IMR-90 (cell line): ENCODE data around the gene EPB41L5. TPM values are rescaled to one million over a fixed set of nuclear protein-coding genes. Genes with fewer than 3 reads are reported as not detected.
A peak's percentile ranks its signal among the peaks of the same experiment; 100 is the strongest.

Source experiments
- ATAC-seq: fragments of 200-7000 bp; cut with Tn5 transposase; 2 replicates; pipeline ENCODE4 v1.9.1; 2020; ENCODE audit warnings: low read depth, mild to moderate bottlenecking, moderate library complexity
- BruUV-seq: library from RNA; stranded (reverse); fragments of 400-500 nt; replicated peaks from 2 replicates; lab custom pipeline; 2021; lab: Mats Ljungman, UMichigan
- CTCF ChIA-PET: fragments of 300-600 bp; formaldehyde crosslinking; extraction: SDS; loops from one replicate; lab custom pipeline; 2021; ENCODE audit warnings: antibody characterized with exemption; lab: Yijun Ruan, JAX
- POLR2A ChIA-PET: fragments of 300-600 bp; sonication (Branson Sonifier 250); formaldehyde crosslinking; loops from one replicate; lab custom pipeline; 2022; ENCODE audit warnings: antibody characterized with exemption; ENCODE audit not compliant: unreplicated experiment; lab: Charles Lee
- DNase-seq: peaks from one replicate; pipeline ENCODE4 v3.0.0; 2013
- H2AFZ ChIP-seq: replicated peaks from 2 replicates; pipeline ENCODE3; 2013; ENCODE audit warnings: low read length, mild to moderate bottlenecking; ENCODE audit not compliant: poor library complexity
- H2AK5ac ChIP-seq: 2 replicates; pipeline ENCODE4 v1.6.1; 2013; ENCODE audit warnings: low read depth, low read length, inconsistent platforms
- H2AK9ac ChIP-seq: replicated peaks from 2 replicates; pipeline ENCODE3; 2013; ENCODE audit warnings: mild to moderate bottlenecking, low read depth, low read length, moderate library complexity; ENCODE audit not compliant: poor library complexity
- H2BK120ac ChIP-seq: 2 replicates; pipeline ENCODE4 v1.6.1; 2013; ENCODE audit warnings: low read depth, low read length, inconsistent platforms
- H2BK15ac ChIP-seq: 3 replicates; pipeline ENCODE4 v1.6.1; 2013; ENCODE audit warnings: low read depth, low read length, inconsistent platforms
- H2BK20ac ChIP-seq: 2 replicates; pipeline ENCODE4 v1.6.1; 2013; ENCODE audit warnings: low read depth, mild to moderate bottlenecking, inconsistent platforms, low read length, moderate library complexity
- H2BK5ac ChIP-seq: 2 replicates; pipeline ENCODE4 v1.6.1; 2013; ENCODE audit warnings: mild to moderate bottlenecking, low read depth, low read length, inconsistent platforms; ENCODE audit not compliant: poor library complexity, severe bottlenecking
- H3K14ac ChIP-seq: replicated peaks from 2 replicates; pipeline ENCODE4 v1.6.1; 2013; ENCODE audit warnings: low read depth, low read length, inconsistent platforms
- H3K18ac ChIP-seq: 2 replicates; pipeline ENCODE4 v1.6.1; 2013; ENCODE audit warnings: low read depth, low read length, control low read depth
- H3K23ac ChIP-seq: 2 replicates; pipeline ENCODE4 v1.6.1; 2013; ENCODE audit warnings: low read depth, low read length, inconsistent platforms
- H3K27ac ChIP-seq: 2 replicates; pipeline ENCODE4 v1.5.1; 2013; ENCODE audit warnings: mild to moderate bottlenecking, control low read depth, low read length; ENCODE audit not compliant: insufficient read depth
- H3K27me3 ChIP-seq: 2 replicates; pipeline ENCODE4 v1.6.1; 2013; ENCODE audit warnings: low read length; ENCODE audit not compliant: control insufficient read depth, insufficient read depth
- H3K36me3 ChIP-seq: 2 replicates; pipeline ENCODE4 v1.6.1; 2013; ENCODE audit warnings: low read length, mixed read lengths; ENCODE audit not compliant: control insufficient read depth, insufficient read depth
- H3K4ac ChIP-seq: 2 replicates; pipeline ENCODE4 v1.6.1; 2013; ENCODE audit warnings: low read depth, low read length, inconsistent platforms
- H3K4me1 ChIP-seq: 2 replicates; pipeline ENCODE4 v1.6.1; 2013; ENCODE audit warnings: low read length, mixed read lengths; ENCODE audit not compliant: control insufficient read depth, insufficient read depth
- H3K4me2 ChIP-seq: 2 replicates; pipeline ENCODE4 v1.6.1; 2013; ENCODE audit warnings: low read depth, mild to moderate bottlenecking, control low read depth, low read length, moderate library complexity
- H3K4me3 ChIP-seq: 2 replicates; pipeline ENCODE4 v1.5.1; 2013; ENCODE audit warnings: low read depth, mild to moderate bottlenecking, control low read depth, low read length, moderate library complexity; ENCODE audit not compliant: insufficient read depth
- H3K56ac ChIP-seq: 2 replicates; pipeline ENCODE4 v1.6.1; 2013; ENCODE audit warnings: low read length, inconsistent platforms; ENCODE audit not compliant: insufficient read depth; ENCODE audit errors: extremely low read depth
- H3K79me1 ChIP-seq, 2 experiments: 2 replicates each; pipeline ENCODE4 v1.6.1; 2013; ENCODE audit warnings: low read length in 2 of 2, inconsistent platforms in 1 of 2, low read depth in 1 of 2
- H3K9ac ChIP-seq: 2 replicates; pipeline ENCODE4 v1.6.1; 2013; ENCODE audit warnings: low read depth, low read length, control low read depth
- H3K9me1 ChIP-seq: 2 replicates; pipeline ENCODE4 v1.6.1; 2013; ENCODE audit warnings: low read length, inconsistent platforms; ENCODE audit not compliant: insufficient read depth
- H3K9me3 ChIP-seq: 2 replicates; pipeline ENCODE4 v1.6.1; 2013; ENCODE audit warnings: low read length; ENCODE audit not compliant: control insufficient read depth, insufficient read depth
- H4K20me1 ChIP-seq: 2 replicates; pipeline ENCODE4 v1.6.1; 2013; ENCODE audit warnings: low read length, inconsistent platforms; ENCODE audit not compliant: insufficient read depth
- H4K5ac ChIP-seq: 2 replicates; pipeline ENCODE4 v1.6.1; 2013; ENCODE audit warnings: mild to moderate bottlenecking, low read depth, low read length, control low read depth
- H4K8ac ChIP-seq, 2 experiments: 2 replicates each; pipeline ENCODE4 v1.6.1; 2013; ENCODE audit warnings: low read depth in 2 of 2, low read length in 2 of 2, control low read depth in 1 of 2, inconsistent platforms in 1 of 2
- H4K91ac ChIP-seq: 2 replicates; pipeline ENCODE4 v1.6.1; 2013; ENCODE audit warnings: low read depth, low read length, inconsistent platforms; ENCODE audit not compliant: insufficient read depth
- BHLHE40 ChIP-seq: fragments of 150-350 bp; IDR thresholded peaks from 2 replicates; pipeline ENCODE4 v1.6.1; 2016; ENCODE audit warnings: mild to moderate bottlenecking, low read depth, low read length
- CEBPB ChIP-seq: IDR thresholded peaks from 2 replicates; pipeline ENCODE4 v1.6.1; 2012; ENCODE audit warnings: low read depth, low read length, improper control_type of control experiment
- CHD1 ChIP-seq: IDR thresholded peaks from 2 replicates; pipeline ENCODE4 v1.6.1; 2012; ENCODE audit warnings: low read depth, low read length, improper control_type of control experiment
- FOS ChIP-seq: fragments of 150-350 bp; IDR thresholded peaks from 2 replicates; pipeline ENCODE4 v1.6.1; 2016; ENCODE audit warnings: low read depth, low read length
- MAFK ChIP-seq: IDR thresholded peaks from 2 replicates; pipeline ENCODE4 v1.6.1; 2012; ENCODE audit warnings: low read depth, low read length, improper control_type of control experiment
- MAZ ChIP-seq: IDR thresholded peaks from 2 replicates; pipeline ENCODE4 v1.6.1; 2012; ENCODE audit warnings: low read depth, mild to moderate bottlenecking, low read length, improper control_type of control experiment, moderate library complexity, borderline replicate concordance
- MXI1 ChIP-seq: IDR thresholded peaks from 2 replicates; pipeline ENCODE4 v1.6.1; 2012; ENCODE audit warnings: low read depth, mild to moderate bottlenecking, low read length, moderate library complexity, borderline replicate concordance
- POLR2A ChIP-seq: IDR thresholded peaks from 2 replicates; pipeline ENCODE4 v1.6.1; 2012; ENCODE audit warnings: mild to moderate bottlenecking, low read depth, low read length
- RAD21 ChIP-seq: IDR thresholded peaks from 2 replicates; pipeline ENCODE4 v1.6.1; 2012; ENCODE audit warnings: low read length, improper control_type of control experiment
- RCOR1 ChIP-seq: IDR thresholded peaks from 2 replicates; pipeline ENCODE4 v1.6.1; 2012; ENCODE audit warnings: mild to moderate bottlenecking, low read length, improper control_type of control experiment; ENCODE audit not compliant: insufficient replicate concordance
- dilution Hi-C: fragments of 300-500 bp; cut with HindIII; formaldehyde crosslinking; loops from one replicate; pipeline ENCODE4 v1.14.3; 2018; ENCODE audit warnings: low sequenced_read_pairs; ENCODE audit not compliant: unreplicated experiment
- in situ Hi-C: fragments of 300-500 bp; cut with MboI; formaldehyde crosslinking; loops from 3 replicates; pipeline ENCODE4 v1.14.3; 2019; ENCODE audit warnings: low sequenced_read_pairs, inconsistent platforms, mixed read lengths
- intact Hi-C: fragments of 100-400 bp; cut with micrococcal nuclease; formaldehyde crosslinking; loops from 2 replicates; pipeline ENCODE4 v1.10.0; 2022
- polyA plus RNA-seq, 3 experiments: library from polyadenylated mRNA; depleted of rRNA; stranded (reverse); fragments of >200 nt; gene quantifications; 2 replicates each; pipeline ENCODE4 v1.2.3, GENCODE V29; 2012; ENCODE audit warnings: low replicate concordance in 1 of 3
- total RNA-seq: library from RNA; depleted of rRNA; stranded (reverse); fragments of >200 nt; gene quantifications from 2 replicates; pipeline ENCODE4 v1.2.3, GENCODE V29; 2012
- TF ChIP-seq, protein P1 (sequence below): fragments of 150-350 bp; IDR thresholded peaks from 2 replicates; pipeline ENCODE4 v1.6.1; 2016; ENCODE audit warnings: low read depth, mild to moderate bottlenecking, low read length, moderate library complexity, borderline replicate concordance

The EPB41L5 gene
- total and polyA plus RNA-seq, 2 of the 4 experiments (the other 2 are of a cell fraction), result 5.1 to 10.6 TPM

DNA sequence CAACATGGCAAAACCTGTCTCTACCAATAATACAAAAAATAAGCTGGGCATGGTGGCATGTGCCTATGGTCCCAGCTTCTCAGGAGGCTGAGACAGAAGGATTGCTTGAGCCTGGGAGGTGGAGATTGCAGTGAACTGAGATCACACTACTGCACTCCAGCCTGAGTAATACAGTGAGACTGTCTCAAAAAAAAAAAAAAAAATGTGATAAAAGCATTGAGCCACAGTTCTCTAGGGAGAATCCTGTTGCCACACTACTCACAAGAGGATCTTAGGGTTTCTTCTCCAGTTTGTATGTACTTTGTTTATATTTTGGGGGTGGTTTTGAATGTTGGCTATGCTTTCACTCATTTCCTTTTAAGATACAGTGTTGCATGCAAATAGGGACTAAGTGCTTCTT, 148.3 kb downstream of the EPB41L5 start:
- intact Hi-C loops, result no loop called here
- H4K91ac ChIP-seq, result no peak overlapping the region
- peak; percentile 52 for DNase-seq
- TF ChIP-seq, protein P1, sequence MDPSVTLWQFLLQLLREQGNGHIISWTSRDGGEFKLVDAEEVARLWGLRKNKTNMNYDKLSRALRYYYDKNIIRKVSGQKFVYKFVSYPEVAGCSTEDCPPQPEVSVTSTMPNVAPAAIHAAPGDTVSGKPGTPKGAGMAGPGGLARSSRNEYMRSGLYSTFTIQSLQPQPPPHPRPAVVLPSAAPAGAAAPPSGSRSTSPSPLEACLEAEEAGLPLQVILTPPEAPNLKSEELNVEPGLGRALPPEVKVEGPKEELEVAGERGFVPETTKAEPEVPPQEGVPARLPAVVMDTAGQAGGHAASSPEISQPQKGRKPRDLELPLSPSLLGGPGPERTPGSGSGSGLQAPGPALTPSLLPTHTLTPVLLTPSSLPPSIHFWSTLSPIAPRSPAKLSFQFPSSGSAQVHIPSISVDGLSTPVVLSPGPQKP, result no peak
- no peak for TF ChIP-seq POLR2A
- TF ChIP-seq MAZ, result no peak
- no peak for TF ChIP-seq RAD21
- TF ChIP-seq MAFK, result no peak
- no peak for TF ChIP-seq RCOR1
- TF ChIP-seq MXI1, result no peak
- no peak for TF ChIP-seq FOS
- TF ChIP-seq CEBPB, result no peak
- TF ChIP-seq BHLHE40, result no peak
- TF ChIP-seq CHD1, result no peak
- no peaks in the 10 kb centered on the region for H4K20me1 ChIP-seq
- ChIA-PET POLR2A (no interaction called here), CTCF (no interaction called here)
- H3K9me3 ChIP-seq, result peaks cover 3% of the 10 kb centered on the region; the same call in 1 of the 2 replicates
- H3K4me2 ChIP-seq, result no peak overlapping the region
- peaks cover 4% of the 10 kb centered on the region; the same call in 1 of the 2 replicates for H3K36me3 ChIP-seq
- H3K27me3 ChIP-seq, result no peaks in the 10 kb centered on the region
- no peak overlapping the region for H2BK120ac ChIP-seq
- dilution Hi-C loops, result no loop called here
- ATAC-seq, result peak; percentile 79
- H2BK20ac ChIP-seq, result no peak overlapping the region
- H2AK9ac ChIP-seq, result no peak overlapping the region
- no peaks in the 10 kb centered on the region for H3K4me1 ChIP-seq
- no peak overlapping the region for H4K8ac ChIP-seq
- no peak overlapping the region for H3K56ac ChIP-seq
- H3K14ac ChIP-seq, result no peak overlapping the region
- H2BK15ac ChIP-seq, result no peak overlapping the region
- no peak overlapping the region for H2AK5ac ChIP-seq
- in situ Hi-C loops, result no loop called here
- 0 out of 2 replicates have a peak, but pooled peaks cover 2% of the 10 kb centered on the region for H3K9me1 ChIP-seq
- no peak overlapping the region for H2AFZ ChIP-seq
- H3K27ac ChIP-seq, result no peak overlapping the region
- no peak overlapping the region for H3K9ac ChIP-seq
- H3K79me1 ChIP-seq, result no peaks in the 10 kb centered on the region
- no peak overlapping the region for H3K18ac ChIP-seq
- H2BK5ac ChIP-seq, result no peak overlapping the region
- no peak overlapping the region for H3K4ac ChIP-seq
- no peak overlapping the region for H3K4me3 ChIP-seq
- no peak overlapping the region for H4K5ac ChIP-seq
- BruUV-seq, result no TSS peak
- no peak overlapping the region for H3K23ac ChIP-seq
